SU-DHL-6 (cell line): ENCODE results near the gene GRIA2.
A peak's percentile ranks its signal among the peaks of the same experiment; 100 is the strongest.

ENCODE experiments used
- CTCF ChIP-seq: fragments of 200-600 bp; sonication (generic); IDR thresholded peaks from one replicate; pipeline ENCODE4 v1.5.1; 2017; ENCODE audit warnings: antibody characterized with exemption, mild to moderate bottlenecking, low read length, moderate library complexity; ENCODE audit not compliant: insufficient read depth, poor library complexity, severe bottlenecking
- EZH2phosphoT487 ChIP-seq: fragments of 200-600 bp; sonication (generic), shearing (Covaris generic); conservative IDR thresholded peaks from 2 replicates; pipeline ENCODE4 v1.6.1; 2018; ENCODE audit warnings: mild to moderate bottlenecking, antibody characterized with exemption, low read length, moderate library complexity, mixed read lengths

GRCh38 chr4:157204634-157205244, 15.8 kb upstream of the GRIA2 start:
- TF ChIP-seq CTCF (peak; percentile 48), EZH2phosphoT487 (no peak)
